NT2/D1 (cell line): Measurements from ENCODE around the gene CARMIL1.

Source experiments
- DNase-seq: peaks from one replicate; pipeline ENCODE4 v3.0.0-alpha.2; 2011; ENCODE audit warnings: low read depth, low spot score
- H3K27me3 ChIP-seq: 2 replicates; pipeline ENCODE4 v1.6.0; 2011; ENCODE audit warnings: mild to moderate bottlenecking; ENCODE audit not compliant: insufficient read length, insufficient read depth
- H3K36me3 ChIP-seq: 2 replicates; pipeline ENCODE4 v1.6.1; 2011; ENCODE audit warnings: mild to moderate bottlenecking, low read length, mixed read lengths; ENCODE audit not compliant: insufficient read depth, insufficient read length
- H3K4me1 ChIP-seq: 2 replicates; pipeline ENCODE4 v1.5.1; 2011; ENCODE audit not compliant: insufficient read depth, insufficient read length
- H3K4me3 ChIP-seq: 2 replicates; pipeline ENCODE4 v1.5.1; 2011; ENCODE audit warnings: low read depth; ENCODE audit not compliant: insufficient read length
- H3K9ac ChIP-seq: 2 replicates; pipeline ENCODE4 v1.6.0; 2011; ENCODE audit warnings: low read depth; ENCODE audit not compliant: insufficient read length
- H3K9me3 ChIP-seq: 2 replicates; pipeline ENCODE4 v1.5.1; 2011; ENCODE audit warnings: mild to moderate bottlenecking, low read length; ENCODE audit not compliant: insufficient read depth
- SUZ12 ChIP-seq: IDR thresholded peaks from 2 replicates; pipeline ENCODE4 v1.6.1; 2011; ENCODE audit not compliant: insufficient read length, insufficient read depth; ENCODE audit errors: extremely low read depth
- YY1 ChIP-seq: IDR thresholded peaks from 2 replicates; pipeline ENCODE4 v1.6.1; 2011; ENCODE audit not compliant: insufficient read length, insufficient read depth
- ZNF274 ChIP-seq: IDR thresholded peaks from 2 replicates; pipeline ENCODE4 v1.6.1; 2011; ENCODE audit warnings: mild to moderate bottlenecking, low read depth, low read length

Gene CARMIL1

DNA sequence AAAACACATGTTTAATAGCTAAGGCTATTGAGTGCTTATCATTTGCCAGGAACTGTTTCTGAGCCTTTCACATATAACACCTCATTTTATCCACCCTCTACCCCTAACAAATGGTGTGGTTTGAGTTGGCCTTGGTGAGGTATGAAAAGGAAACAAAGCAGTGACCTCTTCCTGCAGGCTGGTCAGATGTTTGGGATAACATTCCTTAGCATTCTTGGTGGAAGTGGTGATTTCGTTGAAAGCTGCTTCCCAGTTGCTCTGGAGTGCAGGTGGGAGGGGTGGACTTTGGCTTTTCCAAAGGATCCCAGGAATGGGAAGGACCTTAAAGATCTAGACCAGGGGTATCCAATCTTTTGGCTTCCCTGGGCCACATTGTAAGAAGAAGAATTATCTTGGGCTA, 41.3 kb downstream of the CARMIL1 start:
- H3K9me3 ChIP-seq: no peaks in the 10 kb centered on the region
- no peaks in the 10 kb centered on the region for H3K36me3 ChIP-seq
- no peak overlapping the region for H3K4me3 ChIP-seq
- no peaks in the 10 kb centered on the region for H3K4me1 ChIP-seq
- TF ChIP-seq SUZ12 (no peak), YY1 (no peak), ZNF274 (no peak)
- no peak overlapping the region for H3K9ac ChIP-seq
- no peak for DNase-seq
- no peaks in the 10 kb centered on the region for H3K27me3 ChIP-seq

DNA sequence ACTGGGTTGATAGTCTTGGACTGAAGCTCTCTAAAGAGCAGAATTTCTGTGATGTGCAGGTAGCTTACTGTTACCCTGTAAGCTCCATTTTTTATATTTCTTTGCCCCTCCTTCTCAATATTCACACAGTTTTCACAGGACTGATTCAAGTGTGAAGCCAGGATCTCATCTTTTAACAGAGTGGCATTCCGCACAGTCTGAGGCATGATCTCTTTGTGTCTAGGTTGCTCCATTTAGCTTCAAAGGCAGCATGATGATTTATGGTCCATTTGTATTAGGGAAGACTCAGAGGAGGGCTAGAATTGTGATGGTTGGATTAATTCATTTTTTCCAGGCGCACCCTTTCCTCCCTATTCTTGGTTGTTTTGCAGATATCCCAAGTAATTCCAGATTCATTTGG, 43.5 kb downstream of the CARMIL1 start:
- Histone ChIP-seq H3K9ac (no peak overlapping the region), H3K4me1 (no peaks in the 10 kb centered on the region), H3K36me3 (no peaks in the 10 kb centered on the region), H3K4me3 (no peak overlapping the region), H3K9me3 (no peaks in the 10 kb centered on the region), H3K27me3 (no peaks in the 10 kb centered on the region)
- no peak for TF ChIP-seq SUZ12
- TF ChIP-seq ZNF274: no peak
- TF ChIP-seq YY1: no peak
- DNase-seq: no peak

DNA sequence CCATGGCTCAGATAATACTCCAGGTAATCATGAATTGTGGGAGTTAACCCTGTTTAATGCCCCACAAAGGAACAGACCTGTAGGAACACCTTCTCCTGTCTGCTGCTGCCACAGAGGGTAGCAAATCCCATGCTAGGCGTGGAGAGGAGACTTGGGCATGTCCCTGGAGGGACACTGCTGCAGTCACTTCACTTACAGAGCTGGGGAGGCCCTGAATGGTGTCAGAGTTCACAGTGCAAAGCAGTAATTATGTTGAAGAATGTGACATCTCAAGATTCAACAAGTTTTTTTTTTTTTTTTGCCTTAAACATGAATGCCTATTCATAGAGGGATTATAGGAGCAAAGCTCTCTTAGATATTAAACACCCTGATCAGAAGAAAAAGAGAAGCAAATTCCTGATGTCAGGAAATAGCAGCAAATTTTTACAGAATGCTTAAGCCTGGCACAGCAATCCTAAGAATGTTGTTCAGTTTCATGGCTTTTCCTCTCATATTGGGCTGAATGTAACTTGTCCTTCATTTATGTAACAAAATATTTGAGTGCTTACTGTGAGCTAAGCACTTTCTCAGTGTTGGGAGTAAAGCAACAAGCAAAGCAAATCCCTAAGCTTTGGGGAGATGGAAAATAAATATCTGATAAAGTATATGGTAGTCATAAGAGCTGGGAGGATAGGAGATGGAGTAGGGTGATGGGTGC, 45.0 kb downstream of the CARMIL1 start:
- no peak overlapping the region for H3K4me3 ChIP-seq
- H3K9ac ChIP-seq: no peak overlapping the region
- DNase-seq: no peak
- TF ChIP-seq ZNF274 (no peak), SUZ12 (no peak), YY1 (no peak)
- no peaks in the 10 kb centered on the region for H3K27me3 ChIP-seq
- H3K9me3 ChIP-seq: no peaks in the 10 kb centered on the region
- no peaks in the 10 kb centered on the region for H3K36me3 ChIP-seq
- H3K4me1 ChIP-seq: no peaks in the 10 kb centered on the region

DNA sequence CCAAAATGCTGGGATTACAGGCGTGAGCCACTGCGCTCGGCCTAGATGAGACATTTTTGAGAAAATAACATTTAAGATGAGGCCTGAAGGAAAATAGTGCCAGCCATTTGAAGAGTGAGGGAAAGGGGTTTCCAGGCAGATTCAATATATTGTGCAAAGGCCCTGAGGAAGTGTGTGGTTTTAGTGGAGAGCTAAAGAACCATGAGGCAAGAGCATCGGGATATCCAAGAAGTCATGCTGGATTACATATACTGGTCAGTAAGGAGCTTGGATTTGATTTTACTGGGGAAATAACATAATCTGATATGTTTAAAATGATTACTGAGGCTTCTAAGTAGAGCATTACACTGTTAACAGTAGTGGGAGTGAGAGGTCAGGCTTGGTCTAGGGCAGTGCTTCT, 47.0 kb downstream of the CARMIL1 start:
- TF ChIP-seq SUZ12: no peak
- TF ChIP-seq YY1: no peak
- Histone ChIP-seq H3K36me3 (no peaks in the 10 kb centered on the region), H3K4me1 (no peaks in the 10 kb centered on the region), H3K9ac (no peak overlapping the region), H3K4me3 (no peak overlapping the region), H3K27me3 (no peaks in the 10 kb centered on the region), H3K9me3 (no peaks in the 10 kb centered on the region)
- no peak for DNase-seq

DNA sequence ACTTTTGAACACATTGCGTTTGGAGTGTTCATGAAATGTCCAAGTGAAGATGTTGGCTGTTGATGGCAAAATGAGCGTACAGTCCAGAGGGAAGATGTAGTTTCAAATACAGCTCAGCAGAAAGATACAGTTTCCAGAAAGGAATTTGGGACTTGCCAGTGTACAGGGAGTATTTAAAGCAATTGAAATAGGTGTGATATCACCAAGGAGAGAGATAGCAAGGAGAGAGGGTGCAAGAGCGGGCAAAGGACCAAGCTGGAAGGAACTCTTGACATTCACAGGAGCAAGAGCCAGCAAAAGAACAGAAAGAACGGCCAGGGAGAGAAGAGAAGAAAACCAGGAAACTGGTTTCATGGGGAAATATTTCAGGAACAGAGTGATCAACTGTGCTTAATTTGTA, 47.8 kb downstream of the CARMIL1 start:
- TF ChIP-seq ZNF274 (no peak), SUZ12 (no peak), YY1 (no peak)
- DNase-seq: no peak
- no peaks in the 10 kb centered on the region for H3K27me3 ChIP-seq
- H3K36me3 ChIP-seq: no peaks in the 10 kb centered on the region
- H3K4me3 ChIP-seq: no peak overlapping the region
- H3K4me1 ChIP-seq: no peaks in the 10 kb centered on the region
- no peak overlapping the region for H3K9ac ChIP-seq
- no peaks in the 10 kb centered on the region for H3K9me3 ChIP-seq

DNA sequence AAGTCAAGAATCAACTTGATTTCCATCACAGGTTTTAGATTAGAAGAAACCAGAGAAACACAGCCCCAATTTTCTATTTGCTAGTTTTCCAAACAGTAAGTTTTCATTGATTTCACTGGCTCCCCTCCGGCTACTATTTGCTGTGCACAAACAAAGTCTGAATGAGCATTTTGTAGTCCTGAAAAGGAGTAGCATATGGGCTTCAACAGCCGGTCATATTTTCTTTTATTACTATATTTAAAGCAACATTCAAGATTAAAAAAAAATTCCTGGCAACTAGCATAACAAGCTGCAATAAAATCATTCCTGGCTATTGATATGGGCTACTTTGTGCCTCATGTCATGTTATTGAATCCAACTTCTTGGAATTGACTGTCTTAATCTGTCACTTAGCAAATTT, 48.3 kb downstream of the CARMIL1 start:
- Histone ChIP-seq H3K9ac (no peak overlapping the region), H3K9me3 (no peaks in the 10 kb centered on the region), H3K4me1 (no peaks in the 10 kb centered on the region), H3K36me3 (no peaks in the 10 kb centered on the region), H3K27me3 (no peaks in the 10 kb centered on the region), H3K4me3 (no peak overlapping the region)
- TF ChIP-seq YY1 (no peak), SUZ12 (no peak), ZNF274 (no peak)
- no peak for DNase-seq

DNA sequence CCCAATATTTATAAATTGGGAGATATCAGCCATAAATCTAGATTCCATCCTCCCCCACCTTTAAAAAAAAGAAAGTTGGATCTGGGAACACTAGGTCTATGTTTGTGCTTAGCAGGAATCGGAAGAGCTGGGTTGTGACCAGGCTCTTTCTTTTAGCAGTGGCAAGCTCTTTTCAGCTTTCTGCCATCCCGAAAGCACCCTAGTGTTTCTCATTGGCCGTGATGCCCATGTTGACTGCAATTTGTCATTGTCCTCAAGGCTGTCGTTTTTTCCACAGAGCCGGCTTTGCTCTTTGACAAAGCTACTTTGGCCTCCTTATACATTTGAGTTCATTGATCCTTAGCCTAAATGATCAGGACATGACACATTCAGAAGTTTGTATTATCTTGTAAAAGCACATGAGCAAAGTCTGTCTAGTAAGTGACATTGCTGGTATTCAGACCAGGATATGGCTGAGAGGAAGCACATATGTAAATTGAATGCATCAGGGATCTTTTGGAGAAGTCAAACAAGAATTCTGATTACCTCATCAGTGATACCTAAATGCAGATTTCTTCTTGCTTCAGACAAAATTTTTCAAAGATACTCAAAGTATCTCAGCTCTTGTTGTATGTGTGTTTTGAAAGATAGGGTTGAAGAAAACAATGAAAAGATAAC, 50.1 kb downstream of the CARMIL1 start:
- Histone ChIP-seq H3K9me3 (no peaks in the 10 kb centered on the region), H3K9ac (no peak overlapping the region), H3K36me3 (no peaks in the 10 kb centered on the region), H3K4me3 (no peak overlapping the region), H3K4me1 (no peaks in the 10 kb centered on the region), H3K27me3 (no peaks in the 10 kb centered on the region)
- TF ChIP-seq ZNF274 (no peak), YY1 (no peak), SUZ12 (no peak)
- no peak for DNase-seq
